Gastrocnemius medialis (tissue), 4 donors: ENCODE data around the gene MT1G. TPM values are rescaled to one million over a fixed set of nuclear protein-coding genes. Genes with fewer than 3 reads are reported as not detected.
"Not testable (repeated sequence)": the region's sequence is repeated elsewhere in the genome, so short reads cannot be mapped to it uniquely, and the experiment has no call there.

Experiments
- ATAC-seq, 2 donors: fragments of 150-250 bp; one replicate each; pipeline ENCODE4 v1.9.1; 2016
- DNase-seq, 2 donors: peaks; one replicate each; pipeline ENCODE4 v3.0.0-alpha.2; 2019
- H3K27ac ChIP-seq, 4 donors: fragments of 200-600 bp; sonication (generic); 1 replicate in 1 of 4; 2 replicates in 3 of 4; pipeline ENCODE4 v1.5.1; 2016 to 2018; ENCODE audit warnings: mild to moderate bottlenecking in 2 of 4, moderate library complexity in 1 of 4
- H3K27me3 ChIP-seq, 3 donors: fragments of 200-600 bp; sonication (generic) in 2 of 3; 1 replicate in 1 of 3; 2 replicates in 2 of 3; pipeline versions ENCODE4 v1.5.1 to v1.6.0; 2016 to 2019; ENCODE audit warnings: mild to moderate bottlenecking in 1 of 3, moderate library complexity in 1 of 3
- H3K36me3 ChIP-seq, 2 donors: fragments of 200-600 bp; sonication (generic) in 1 of 2; one replicate each; pipeline ENCODE4 v1.5.1; 2017 to 2018
- H3K4me1 ChIP-seq, 2 donors: fragments of 200-600 bp; sonication (generic) in 1 of 2; one replicate each; pipeline ENCODE4 v1.5.1; 2016 to 2017; ENCODE audit warnings: mild to moderate bottlenecking in 2 of 2
- H3K4me3 ChIP-seq, 4 donors: fragments of 200-600 bp; sonication (generic) in 3 of 4; 1 replicate in 1 of 4; 2 replicates in 3 of 4; pipeline ENCODE4 v1.5.1; 2016 to 2019; ENCODE audit warnings: mild to moderate bottlenecking in 2 of 4
- H3K9me3 ChIP-seq, 3 donors: fragments of 200-600 bp; sonication (generic) in 2 of 3; 1 replicate in 1 of 3; 2 replicates in 2 of 3; pipeline ENCODE4 v1.5.1; 2016 to 2019
- POLR2A ChIP-seq, 2 donors: fragments of 450-650 bp; IDR thresholded peaks; one replicate each; pipeline ENCODE4 v1.6.1; 2017; ENCODE audit warnings: antibody characterized with exemption in 2 of 2, mild to moderate bottlenecking in 2 of 2, moderate library complexity in 2 of 2
- in situ Hi-C, 4 donors: fragments of 200-750 bp; cut with MboI; loops; one replicate each; pipeline versions ENCODE4 v1.15.0 to v1.8.0; 2017; ENCODE audit warnings: low sequenced_read_pairs in 4 of 4
- intact Hi-C: fragments of 100-400 bp; cut with DNase I; formaldehyde crosslinking; loops from one replicate; pipeline ENCODE4 v1.15.1; 2023; ENCODE audit warnings: low total_unique reads
- total RNA-seq, 4 donors: library from RNA; depleted of rRNA; stranded (reverse); fragments of >200 nt; gene quantifications; one replicate each; pipeline versions ENCODE4 v1.1.0 to v1.2.3, GENCODE V29; 2016
- TF ChIP-seq, protein P1 (sequence below), 5 experiments: fragments of 450-650 bp in 3 of 5; fragments of 200-600 bp in 2 of 5; sonication (generic) in 2 of 5; IDR thresholded peaks in 4 of 5; conservative IDR thresholded peaks in 1 of 5; 1 replicate in 4 of 5; 2 replicates in 1 of 5; pipeline ENCODE4 v1.5.1; 2016 to 2019; ENCODE audit warnings: antibody characterized with exemption in 5 of 5, mild to moderate bottlenecking in 3 of 5, moderate library complexity in 3 of 5

The MT1G gene
- total RNA-seq, 4 donors from 2014 or later, result 3.5 to 4.6 TPM; not detected in 2

DNA sequence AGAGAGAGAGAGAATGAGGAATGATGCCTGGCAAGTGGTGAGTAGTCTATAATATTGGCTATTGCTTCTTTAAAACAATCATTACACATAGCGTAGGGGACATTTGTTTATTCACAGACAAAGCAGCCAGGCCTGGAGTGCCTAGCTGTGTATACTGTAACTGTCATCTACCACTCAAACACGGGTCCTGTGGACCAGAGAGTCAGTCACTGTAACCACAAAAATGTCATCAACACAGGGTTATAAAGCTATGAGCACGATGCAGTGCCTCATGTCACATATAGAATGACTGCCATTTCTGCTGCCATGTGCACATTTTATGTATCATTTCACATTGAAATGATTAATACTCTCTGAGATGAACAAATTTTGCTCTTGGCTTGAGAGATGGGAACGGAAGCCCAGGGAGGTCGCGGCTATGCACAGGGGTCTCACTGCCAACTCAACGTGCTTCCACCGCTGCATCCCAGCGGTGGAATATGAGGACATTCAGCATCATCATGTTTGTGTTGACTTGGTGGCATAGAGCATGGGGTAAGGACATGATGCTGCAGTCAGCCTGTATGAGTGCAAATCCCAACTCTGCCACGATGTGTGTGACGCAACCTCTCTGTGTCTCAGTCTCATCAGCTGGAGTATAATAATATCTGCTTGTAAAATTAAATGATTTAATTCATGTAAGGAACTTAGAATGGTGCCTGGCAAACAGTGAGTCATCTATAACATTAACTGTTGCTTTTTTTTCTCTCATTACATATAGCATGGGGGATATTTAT is 5.1 kb upstream of the MT1G start:
- no peak for DNase-seq
- H3K27ac ChIP-seq, result no peak overlapping the region
- H3K9me3 ChIP-seq, result no peaks in the 10 kb centered on the region
- TF ChIP-seq, protein P1, sequence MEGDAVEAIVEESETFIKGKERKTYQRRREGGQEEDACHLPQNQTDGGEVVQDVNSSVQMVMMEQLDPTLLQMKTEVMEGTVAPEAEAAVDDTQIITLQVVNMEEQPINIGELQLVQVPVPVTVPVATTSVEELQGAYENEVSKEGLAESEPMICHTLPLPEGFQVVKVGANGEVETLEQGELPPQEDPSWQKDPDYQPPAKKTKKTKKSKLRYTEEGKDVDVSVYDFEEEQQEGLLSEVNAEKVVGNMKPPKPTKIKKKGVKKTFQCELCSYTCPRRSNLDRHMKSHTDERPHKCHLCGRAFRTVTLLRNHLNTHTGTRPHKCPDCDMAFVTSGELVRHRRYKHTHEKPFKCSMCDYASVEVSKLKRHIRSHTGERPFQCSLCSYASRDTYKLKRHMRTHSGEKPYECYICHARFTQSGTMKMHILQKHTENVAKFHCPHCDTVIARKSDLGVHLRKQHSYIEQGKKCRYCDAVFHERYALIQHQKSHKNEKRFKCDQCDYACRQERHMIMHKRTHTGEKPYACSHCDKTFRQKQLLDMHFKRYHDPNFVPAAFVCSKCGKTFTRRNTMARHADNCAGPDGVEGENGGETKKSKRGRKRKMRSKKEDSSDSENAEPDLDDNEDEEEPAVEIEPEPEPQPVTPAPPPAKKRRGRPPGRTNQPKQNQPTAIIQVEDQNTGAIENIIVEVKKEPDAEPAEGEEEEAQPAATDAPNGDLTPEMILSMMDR (IDR thresholded peaks at IDR 0.05 in 4 of 5, conservative IDR thresholded peaks at IDR 0.05 in 1 of 5), result no peak
- no peak for TF ChIP-seq POLR2A (IDR thresholded peaks at IDR 0.05)
- no peak overlapping the region for H3K4me3 ChIP-seq
- intact Hi-C loops, result no loop called here
- peaks cover 14 to 41% (median 29%) of the 10 kb centered on the region in 3 donors for H3K27me3 ChIP-seq
- no peak for ATAC-seq
- no peaks in the 10 kb centered on the region for H3K36me3 ChIP-seq
- in situ Hi-C loops, result loop anchor here in 2 of 4 donors (5.0 kb wide), 1 partner anchor 34 kb away; no protein-coding TSS in a partner anchor
- peaks cover 0 to 7% of the 10 kb centered on the region in 2 donors for H3K4me1 ChIP-seq

DNA sequence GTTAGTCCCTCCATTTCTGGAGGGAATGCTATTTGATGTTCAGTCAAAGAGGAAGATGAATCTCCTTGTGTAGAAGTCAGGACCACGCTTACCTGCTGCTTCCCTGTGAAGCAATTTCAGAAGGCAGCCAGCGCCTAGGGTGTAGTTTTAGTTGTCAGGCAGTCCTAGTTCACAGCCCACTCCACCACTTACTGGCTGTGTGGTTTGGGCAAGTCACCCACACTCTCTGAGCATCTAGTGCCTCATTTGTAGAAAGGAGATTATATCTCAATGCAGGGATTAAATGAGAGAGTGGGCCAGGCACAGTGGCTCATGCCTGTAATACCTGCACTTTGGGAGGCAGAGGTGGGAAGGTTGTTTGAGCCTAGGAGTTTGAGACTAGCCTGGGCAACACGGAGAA is 4.3 kb upstream of the MT1G start:
- ATAC-seq, H3K9me3 ChIP-seq, intact Hi-C loops, H3K4me3 ChIP-seq, H3K36me3 ChIP-seq, DNase-seq, H3K27ac ChIP-seq: not testable (repeated sequence)
- Histone ChIP-seq H3K4me1 (peaks cover 0 to 13% of the 10 kb centered on the region in 2 donors), H3K27me3 (peaks cover 14 to 41% (median 36%) of the 10 kb centered on the region in 3 donors)
- in situ Hi-C loops, result loop anchor here in 2 of 4 donors (5.0 kb wide), 1 partner anchor 35 kb away; no protein-coding TSS in a partner anchor

DNA sequence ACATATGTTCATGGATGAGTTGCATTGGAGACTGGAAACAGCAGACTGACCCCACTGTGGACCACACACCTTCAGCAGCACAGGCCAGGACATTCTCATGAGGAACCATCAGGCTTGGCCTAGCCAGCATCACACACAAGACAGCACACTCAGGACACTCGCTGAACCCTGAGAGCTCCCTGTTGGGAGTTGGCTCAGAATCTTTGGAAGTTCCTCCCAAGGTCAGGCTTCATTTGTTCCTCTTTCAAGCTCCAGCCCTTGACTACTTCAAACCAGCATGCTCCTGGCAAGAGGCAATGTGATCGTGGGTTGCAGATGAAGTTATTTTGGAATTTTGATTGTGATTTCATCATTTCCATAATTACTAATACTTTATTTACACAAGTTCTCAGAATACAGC is 3.8 kb upstream of the MT1G start:
- H3K36me3 ChIP-seq, DNase-seq, intact Hi-C loops, ATAC-seq, H3K4me3 ChIP-seq, H3K27ac ChIP-seq, H3K9me3 ChIP-seq: not testable (repeated sequence)
- in situ Hi-C loops, result loop anchor here in 2 of 4 donors (5.0 kb wide), 1 partner anchor 36 kb away; no protein-coding TSS in a partner anchor
- H3K27me3 ChIP-seq, result peaks cover 14 to 41% (median 41%) of the 10 kb centered on the region in 3 donors
- peaks cover 0 to 13% of the 10 kb centered on the region in 2 donors for H3K4me1 ChIP-seq

DNA sequence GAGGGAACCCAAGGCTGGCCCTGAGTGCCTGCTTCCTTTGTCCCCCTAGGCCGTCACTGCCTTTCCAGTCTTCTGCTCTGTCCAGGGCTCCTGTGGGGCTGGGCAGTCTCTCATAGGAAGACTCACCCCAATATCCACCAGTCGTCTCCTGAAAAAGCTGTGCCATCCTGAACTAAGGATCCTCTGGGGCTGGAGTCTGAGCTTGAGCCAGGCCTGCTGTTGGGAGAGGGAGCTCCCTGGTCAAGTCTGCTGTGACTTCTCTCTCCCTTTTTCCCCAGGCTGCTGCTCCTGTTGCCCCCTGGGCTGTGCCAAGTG is 2.7 kb upstream of the MT1G start:
- DNase-seq, result no peak
- TF ChIP-seq, protein P1 (IDR thresholded peaks at IDR 0.05 in 4 of 5, conservative IDR thresholded peaks at IDR 0.05 in 1 of 5), result no peak
- TF ChIP-seq POLR2A (IDR thresholded peaks at IDR 0.05), result no peak
- no peak overlapping the region for H3K4me3 ChIP-seq

DNA sequence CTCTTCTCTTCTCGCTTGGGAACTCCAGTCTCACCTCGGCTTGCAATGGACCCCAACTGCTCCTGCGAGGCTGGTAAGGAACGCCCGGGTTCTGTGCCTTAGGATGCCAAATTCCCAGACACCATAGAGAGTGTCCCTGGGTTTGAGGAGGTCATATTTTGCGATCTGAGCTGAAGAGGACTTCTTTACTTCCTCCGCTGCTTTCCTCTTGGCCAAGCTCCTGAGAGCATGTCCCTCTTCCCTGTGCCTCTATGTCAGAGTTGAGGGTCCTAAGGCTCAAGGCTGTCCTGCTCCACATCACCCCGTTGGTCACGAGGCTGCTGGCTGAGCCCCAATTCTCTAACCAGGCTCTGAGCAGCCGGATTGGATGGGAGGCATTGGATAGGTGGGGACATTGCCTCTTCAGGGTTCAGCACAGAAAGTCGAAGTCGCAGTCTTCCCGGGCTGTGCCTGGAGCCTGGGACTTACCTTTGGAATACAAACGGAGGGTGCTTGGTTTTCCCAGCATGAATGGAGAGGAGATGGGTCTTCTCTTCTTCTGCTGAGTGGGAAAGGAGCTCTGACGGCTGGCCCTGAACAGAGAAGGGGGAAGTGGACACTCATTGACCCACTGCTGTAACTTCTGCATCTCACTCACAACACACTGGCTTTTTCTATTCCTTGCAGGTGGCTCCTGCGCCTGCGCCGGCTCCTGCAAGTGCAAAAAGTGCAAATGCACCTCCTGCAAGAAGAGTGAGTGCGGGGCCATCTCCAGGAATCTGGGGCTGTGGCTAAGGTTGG is 2.2 kb upstream of the MT1G start:
- intact Hi-C loops (no loop called here), in situ Hi-C loops (loop anchor here in 2 of 4 donors (5.0 kb wide), 1 partner anchor 37 kb away; no protein-coding TSS in a partner anchor)

More for the DNA sequence above, 2.7 kb upstream of the MT1G start:
- intact Hi-C loops, result no loop called here
- Histone ChIP-seq H3K9me3 (no peaks in the 10 kb centered on the region), H3K27me3 (peaks cover 12 to 38% (median 33%) of the 10 kb centered on the region in 3 donors), H3K27ac (no peak overlapping the region), H3K4me1 (peaks cover 0 to 13% of the 10 kb centered on the region in 2 donors), H3K36me3 (no peaks in the 10 kb centered on the region)
- in situ Hi-C loops, result loop anchor here in 2 of 4 donors (5.0 kb wide), 1 partner anchor 37 kb away; no protein-coding TSS in a partner anchor
- no peak for ATAC-seq

More for the DNA sequence above, 2.2 kb upstream of the MT1G start:
- TF ChIP-seq POLR2A (IDR thresholded peaks at IDR 0.05), result no peak
- TF ChIP-seq, protein P1 (IDR thresholded peaks at IDR 0.05 in 4 of 5, conservative IDR thresholded peaks at IDR 0.05 in 1 of 5), result no peak
- DNase-seq (no peak), ATAC-seq (no peak)
- no peak overlapping the region for H3K27ac ChIP-seq
- peaks cover 0 to 13% of the 10 kb centered on the region in 2 donors for H3K4me1 ChIP-seq
- no peak overlapping the region for H3K4me3 ChIP-seq
- H3K27me3 ChIP-seq, result peaks cover 11 to 35% (median 31%) of the 10 kb centered on the region in 3 donors
- no peaks in the 10 kb centered on the region for H3K36me3 ChIP-seq
- H3K9me3 ChIP-seq, result no peaks in the 10 kb centered on the region
